Effector CD4-positive, alpha-beta T cell (primary cell): Measurements from ENCODE around the gene ARPC3.
A peak's percentile ranks its signal among the peaks of the same experiment; 100 is the strongest.
"Not testable (repeated sequence)": the region's sequence is repeated elsewhere in the genome, so short reads cannot be mapped to it uniquely, and the experiment has no call there.

ENCODE experiments used
- DNase-seq: peaks from one replicate; pipeline ENCODE4 v3.0.0-alpha.2; 2020

ARPC3 gene

GRCh38 chr12:110410086-110410485 is 40.1 kb downstream of the ARPC3 start:
- not testable (repeated sequence) for DNase-seq

GRCh38 chr12:110405126-110405662 is 44.9 kb downstream of the ARPC3 start:
- not testable (repeated sequence) for DNase-seq

DNA sequence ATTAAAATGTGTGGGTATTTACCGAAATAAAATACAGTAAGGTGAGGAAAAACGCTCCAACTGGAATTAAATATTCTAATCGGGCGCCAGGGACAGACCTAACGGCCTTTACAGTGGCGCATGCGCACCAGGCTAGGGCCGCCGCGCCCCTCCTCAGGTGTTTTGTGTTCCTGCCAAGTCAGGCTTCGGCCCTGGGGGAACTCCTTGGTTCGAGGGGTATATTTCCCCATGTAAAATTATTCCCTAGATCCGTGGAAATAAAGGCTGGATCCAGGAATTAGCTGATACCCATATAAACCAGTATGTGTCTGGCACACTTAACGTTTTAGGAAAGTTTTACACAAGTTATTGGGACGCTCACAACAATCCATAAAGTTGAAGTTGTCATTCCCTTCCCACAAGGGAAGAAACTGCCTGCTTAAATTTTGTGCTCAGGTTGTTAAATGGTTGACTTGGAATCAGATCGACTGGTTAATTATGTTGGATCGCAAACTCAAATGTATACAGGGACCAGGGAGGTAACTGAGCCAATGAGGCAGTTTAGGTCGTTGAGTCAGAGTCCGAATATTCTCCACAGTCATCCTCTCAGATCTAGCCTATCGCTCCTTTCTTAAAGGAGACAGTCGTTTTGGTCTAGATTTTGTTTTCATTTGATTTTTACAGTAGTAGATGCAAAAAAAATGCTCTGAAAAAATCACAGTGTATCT is 46.0 kb downstream of the ARPC3 start:
- peak; percentile 73 for DNase-seq

GRCh38 chr12:110403146-110403975 is 46.8 kb downstream of the ARPC3 start, which contains the start of gene ANAPC7:
Gene ANAPC7 (minus strand): TSS chr12:110403708. CDS start chr12:110403627, 81 bp downstream.
- DNase-seq: peak; percentile 82
